ENCODE data around the gene XRCC2. TPM values are rescaled to one million over a fixed set of nuclear protein-coding genes. Genes with fewer than 3 reads are reported as not detected.

The XRCC2 gene
- total RNA-seq, 4 donors from 2014 or later: 0.33 to 1.1 (median 0.89) TPM

GRCh38 chr7:152699079-152699478 lies 23.1 kb upstream of the XRCC2 start:
- TF ChIP-seq, protein P1, sequence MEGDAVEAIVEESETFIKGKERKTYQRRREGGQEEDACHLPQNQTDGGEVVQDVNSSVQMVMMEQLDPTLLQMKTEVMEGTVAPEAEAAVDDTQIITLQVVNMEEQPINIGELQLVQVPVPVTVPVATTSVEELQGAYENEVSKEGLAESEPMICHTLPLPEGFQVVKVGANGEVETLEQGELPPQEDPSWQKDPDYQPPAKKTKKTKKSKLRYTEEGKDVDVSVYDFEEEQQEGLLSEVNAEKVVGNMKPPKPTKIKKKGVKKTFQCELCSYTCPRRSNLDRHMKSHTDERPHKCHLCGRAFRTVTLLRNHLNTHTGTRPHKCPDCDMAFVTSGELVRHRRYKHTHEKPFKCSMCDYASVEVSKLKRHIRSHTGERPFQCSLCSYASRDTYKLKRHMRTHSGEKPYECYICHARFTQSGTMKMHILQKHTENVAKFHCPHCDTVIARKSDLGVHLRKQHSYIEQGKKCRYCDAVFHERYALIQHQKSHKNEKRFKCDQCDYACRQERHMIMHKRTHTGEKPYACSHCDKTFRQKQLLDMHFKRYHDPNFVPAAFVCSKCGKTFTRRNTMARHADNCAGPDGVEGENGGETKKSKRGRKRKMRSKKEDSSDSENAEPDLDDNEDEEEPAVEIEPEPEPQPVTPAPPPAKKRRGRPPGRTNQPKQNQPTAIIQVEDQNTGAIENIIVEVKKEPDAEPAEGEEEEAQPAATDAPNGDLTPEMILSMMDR (IDR thresholded peaks at IDR 0.05; ENCODE audit: low read depth): no peak

GRCh38 chr7:152683297-152683696 lies 7.4 kb upstream of the XRCC2 start:
- TF ChIP-seq, protein P1 (IDR thresholded peaks at IDR 0.05; ENCODE audit: low read depth): no peak

DNA sequence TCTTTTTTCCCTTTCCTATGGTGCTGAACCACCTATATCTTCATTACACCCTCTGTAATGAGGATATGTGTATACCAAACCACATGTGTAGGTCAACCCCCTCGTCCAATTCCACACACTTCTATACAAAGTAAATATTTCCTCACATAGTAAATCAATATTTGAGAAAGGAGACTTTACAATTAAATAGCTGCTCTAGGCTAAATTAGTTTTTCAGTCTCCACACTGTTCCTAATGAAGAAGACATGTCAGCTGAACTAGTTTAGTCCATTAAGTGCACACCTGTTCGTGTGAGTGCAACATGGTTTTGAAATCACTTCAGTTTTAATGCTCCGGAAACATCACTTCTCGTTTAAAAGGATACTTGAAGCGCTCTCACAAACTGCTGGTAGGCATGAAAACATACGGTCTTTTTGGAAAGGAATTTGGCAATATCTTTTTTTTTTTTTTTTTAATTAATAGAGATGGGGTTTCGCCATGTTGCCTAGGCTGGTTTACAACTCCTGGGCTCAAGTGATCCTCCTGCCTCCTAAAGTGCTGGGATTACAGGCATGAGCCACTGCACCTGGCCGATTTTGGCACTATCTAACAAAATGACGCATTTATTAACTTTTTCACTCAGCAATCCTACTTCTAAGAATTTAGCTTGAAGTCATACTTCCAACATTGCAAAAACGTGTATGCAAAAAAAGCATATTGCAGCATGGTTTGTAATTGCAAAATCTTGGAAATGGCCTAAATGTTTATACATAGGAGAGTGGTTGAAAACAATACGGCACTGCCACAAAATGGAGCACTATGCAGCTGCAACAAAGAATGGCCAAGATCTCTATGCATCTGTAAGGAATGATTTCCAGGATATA lies 2.1 kb upstream of the XRCC2 start:
- TF ChIP-seq, protein P1 (IDR thresholded peaks at IDR 0.05; ENCODE audit: low read depth): no peak

DNA sequence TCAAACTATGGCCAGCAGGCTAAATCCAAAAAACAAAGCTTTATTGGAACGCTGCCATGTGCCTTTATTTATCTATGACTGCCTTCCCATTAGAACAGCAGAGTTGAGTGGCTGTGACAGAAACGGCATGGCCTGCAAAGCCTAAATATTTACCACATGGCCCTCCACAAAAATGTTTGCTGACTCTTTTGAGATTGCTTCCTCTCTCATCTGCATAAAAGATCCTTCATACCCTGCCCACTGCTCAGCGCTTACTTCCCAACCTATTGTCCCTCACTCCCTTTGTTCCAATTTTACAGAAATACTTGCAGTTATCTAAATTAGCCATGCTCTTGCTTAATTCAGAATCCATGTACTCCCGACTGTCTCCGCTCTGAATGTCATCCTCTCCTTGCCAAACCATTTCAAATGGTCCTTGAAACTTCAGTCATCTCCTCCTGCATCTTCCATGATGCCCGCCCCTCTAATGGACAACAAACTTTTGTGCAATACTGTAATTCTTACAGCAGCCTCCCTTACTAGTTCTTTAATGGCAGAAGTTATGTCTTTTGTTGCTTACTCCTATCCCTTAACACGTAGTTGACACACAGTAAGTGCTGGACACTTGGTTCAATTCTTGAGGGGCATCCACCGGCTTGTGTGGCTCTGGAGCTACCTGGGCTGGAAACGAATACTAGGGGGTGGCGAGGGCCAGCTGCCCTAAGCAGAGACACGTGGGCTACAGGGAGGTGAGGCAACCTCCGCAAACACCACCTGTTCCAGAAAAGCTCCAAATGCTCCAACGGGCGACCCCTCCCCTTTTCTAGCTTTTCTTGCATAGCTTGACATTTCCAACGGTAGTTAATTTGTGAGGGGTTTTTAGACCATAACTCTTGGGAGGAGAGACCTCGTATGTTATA lies 832 bp downstream of the XRCC2 start:
- TF ChIP-seq, protein P1 (IDR thresholded peaks at IDR 0.05; ENCODE audit: low read depth): no peak

DNA sequence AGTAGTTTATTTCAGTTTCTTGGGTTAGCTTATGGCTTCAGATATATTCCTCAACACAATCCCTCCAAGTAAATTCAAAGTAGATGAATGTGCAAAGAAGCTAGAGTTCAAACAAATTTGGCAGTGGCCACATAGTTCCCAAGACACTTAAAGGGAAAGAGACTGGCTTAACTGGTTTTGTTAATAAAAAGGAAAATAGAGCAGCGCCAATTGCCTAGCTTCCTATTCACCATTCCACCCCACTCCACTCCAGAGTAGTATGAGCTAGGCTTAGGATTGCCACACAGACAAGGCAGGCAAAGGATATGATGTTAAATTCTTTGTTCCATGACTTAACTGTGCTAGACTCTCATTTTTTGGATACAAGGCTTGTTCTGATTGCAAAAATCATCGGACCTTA lies 2.0 kb downstream of the XRCC2 start:
- TF ChIP-seq, protein P1 (IDR thresholded peaks at IDR 0.05; ENCODE audit: low read depth): no peak

DNA sequence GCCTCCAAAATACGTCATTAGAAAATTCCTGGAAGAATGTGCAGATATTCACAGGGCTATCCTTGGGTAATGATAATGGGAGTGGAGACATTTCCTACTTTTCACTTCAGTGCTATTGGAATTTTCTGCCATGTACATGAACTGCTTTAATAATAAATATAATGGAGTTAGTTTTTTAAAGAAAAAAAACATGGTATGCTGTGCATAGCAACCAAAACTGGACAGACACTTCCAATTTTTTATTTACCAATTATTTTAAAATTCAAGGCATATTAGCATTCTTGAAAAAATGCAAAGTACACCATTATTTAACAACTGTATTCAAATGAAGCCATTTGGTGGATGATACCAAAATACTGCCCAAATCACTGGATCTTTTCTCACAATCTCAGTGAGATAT lies 3.3 kb downstream of the XRCC2 start:
- TF ChIP-seq, protein P1 (IDR thresholded peaks at IDR 0.05; ENCODE audit: low read depth): no peak

DNA sequence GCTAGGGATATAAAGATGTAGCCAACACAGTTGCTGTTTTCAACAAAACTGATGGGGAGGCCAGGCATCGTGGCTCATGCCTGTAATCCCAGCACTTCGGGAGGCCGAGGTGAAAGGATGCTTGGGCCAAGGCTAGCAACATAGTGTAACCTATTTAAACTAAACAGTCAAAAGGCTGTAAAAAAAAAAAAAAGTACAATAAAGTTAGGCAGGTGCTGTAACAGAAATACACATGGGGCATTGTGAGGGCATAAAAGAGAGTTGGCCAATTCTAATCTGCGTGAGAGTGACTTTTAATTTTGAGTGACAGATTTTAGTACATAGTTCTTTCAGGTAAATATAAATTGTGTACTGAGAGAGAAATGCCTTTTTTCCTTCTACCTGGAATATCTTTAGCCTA lies 6.2 kb downstream of the XRCC2 start:
- TF ChIP-seq, protein P1 (IDR thresholded peaks at IDR 0.05; ENCODE audit: low read depth): no peak

Data from subcutaneous adipose tissue (tissue), 4 donors.